MM.1S (cell line): ENCODE measurements around the gene BTBD18.

ENCODE experiments used
- DNase-seq: peaks from one replicate; pipeline ENCODE4 v3.0.0-alpha.2; 2015
- H2AFZ ChIP-seq: fragments of 300-600 bp; sonication (generic); 2 replicates; pipeline ENCODE4 v1.6.0; 2016; ENCODE audit warnings: antibody characterized with exemption, low read length
- H3F3A ChIP-seq: fragments of 300-600 bp; sonication (generic); 2 replicates; pipeline ENCODE4 v1.6.1; 2016; ENCODE audit warnings: mild to moderate bottlenecking, antibody characterized with exemption, low read length, moderate library complexity, mixed read lengths; ENCODE audit not compliant: insufficient read depth
- H3K27ac ChIP-seq: fragments of 300-600 bp; sonication (generic); 2 replicates; pipeline ENCODE4 v1.5.1; 2016; ENCODE audit warnings: mild to moderate bottlenecking, low read length
- H3K27me3 ChIP-seq: fragments of 300-600 bp; sonication (generic); replicated peaks from 2 replicates; pipeline ENCODE4 v1.6.0; 2016; ENCODE audit warnings: low read length; ENCODE audit not compliant: insufficient read depth
- H3K36me3 ChIP-seq: fragments of 300-600 bp; sonication (generic); replicated peaks from 2 replicates; pipeline ENCODE4 v1.6.1; 2016; ENCODE audit warnings: mild to moderate bottlenecking, low read length, mixed read lengths; ENCODE audit not compliant: insufficient read depth
- H3K4me1 ChIP-seq: fragments of 300-600 bp; sonication (generic); 2 replicates; pipeline ENCODE4 v1.6.1; 2016; ENCODE audit warnings: low read length, mixed read lengths
- H3K4me2 ChIP-seq: fragments of 300-600 bp; sonication (generic); 2 replicates; pipeline ENCODE4 v1.6.0; 2016; ENCODE audit warnings: low read depth, low read length
- H3K4me3 ChIP-seq: fragments of 300-600 bp; sonication (generic); 2 replicates; pipeline ENCODE4 v1.5.1; 2016; ENCODE audit warnings: low read length, mixed read lengths
- H3K79me2 ChIP-seq: fragments of 300-600 bp; sonication (generic); 2 replicates; pipeline ENCODE4 v1.6.1; 2016; ENCODE audit warnings: mixed run types, low read length, mixed read lengths
- H3K9ac ChIP-seq: fragments of 300-600 bp; sonication (generic); 2 replicates; pipeline ENCODE4 v1.6.1; 2016; ENCODE audit warnings: low read length, mixed read lengths
- H3K9me2 ChIP-seq: fragments of 300-600 bp; sonication (generic); replicated peaks from 2 replicates; pipeline ENCODE4 v1.6.1; 2016; ENCODE audit warnings: mild to moderate bottlenecking, low read length, mixed read lengths; ENCODE audit not compliant: insufficient read depth
- H3K9me3 ChIP-seq: fragments of 300-600 bp; sonication (generic); replicated peaks from 2 replicates; pipeline ENCODE4 v1.6.1; 2016; ENCODE audit warnings: mild to moderate bottlenecking, low read length, mixed read lengths; ENCODE audit not compliant: insufficient read depth
- H4K20me1 ChIP-seq: fragments of 300-600 bp; sonication (generic); 2 replicates; pipeline ENCODE4 v1.6.1; 2016; ENCODE audit warnings: mild to moderate bottlenecking, low read length, moderate library complexity, mixed read lengths; ENCODE audit not compliant: insufficient read depth
- CTCF ChIP-seq: fragments of 300-600 bp; sonication (generic); IDR thresholded peaks from 2 replicates; pipeline ENCODE4 v1.5.1; 2016; ENCODE audit warnings: antibody characterized with exemption, low read length, mixed read lengths
- EZH2 ChIP-seq: fragments of 300-600 bp; sonication (generic); optimal IDR thresholded peaks from 2 replicates; pipeline ENCODE3; 2017; ENCODE audit warnings: low read depth, mild to moderate bottlenecking, antibody characterized with exemption, low read length, mixed read lengths
- EZH2phosphoT487 ChIP-seq: fragments of 300-600 bp; sonication (generic); IDR thresholded peaks from 2 replicates; pipeline ENCODE4 v1.6.1; 2018; ENCODE audit warnings: antibody characterized with exemption, low read length

The BTBD18 gene

DNA sequence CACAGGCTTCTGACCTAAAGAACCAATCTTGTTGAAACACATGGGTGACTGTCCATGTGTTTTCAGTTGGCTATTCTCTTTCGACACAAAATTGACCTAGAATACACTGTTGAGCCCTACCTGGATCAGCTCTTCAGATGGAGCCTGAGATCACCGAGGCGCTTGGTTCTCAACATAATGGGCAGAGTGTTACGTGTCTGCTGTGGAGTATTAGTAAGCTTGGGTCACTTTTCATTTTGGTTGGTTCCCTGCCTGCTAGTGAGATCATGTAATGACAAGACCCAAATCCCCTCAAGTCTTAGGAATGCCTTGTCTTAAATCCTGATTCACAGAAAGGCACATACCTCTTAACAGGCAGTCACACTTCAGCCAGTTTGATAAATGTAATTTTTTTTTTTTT lies 48.3 kb downstream of the BTBD18 start:
- no peak overlapping the region for H3K9ac ChIP-seq
- H3K36me3 ChIP-seq, result peaks cover 5% of the 10 kb centered on the region; the same call in 1 of the 2 replicates
- no peak overlapping the region for H2AFZ ChIP-seq

DNA sequence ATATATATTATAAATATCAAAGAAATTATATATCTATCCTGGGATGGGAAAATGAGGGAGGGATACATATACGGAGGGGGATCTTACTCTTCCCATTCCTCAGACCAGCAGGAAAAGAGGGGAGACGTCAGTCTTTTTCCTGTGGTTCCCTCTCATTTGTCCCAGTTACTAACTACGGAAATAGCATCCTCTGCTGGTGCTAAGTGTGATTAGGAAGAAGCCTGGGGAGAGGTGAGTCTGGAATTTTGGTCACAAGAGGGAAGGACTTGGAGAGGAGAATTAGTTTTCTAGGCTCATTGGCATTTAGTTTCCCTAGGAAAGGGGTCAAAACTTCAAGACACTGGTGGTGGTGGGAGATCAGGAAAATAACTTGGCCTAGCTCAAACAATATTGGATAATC lies 51.2 kb downstream of the BTBD18 start:
- TF ChIP-seq CTCF (no peak), EZH2 (no peak), EZH2phosphoT487 (no peak)
- no peak overlapping the region for H3K9ac ChIP-seq
- no peak overlapping the region for H3K27ac ChIP-seq
- H3K4me1 ChIP-seq, result no peaks in the 10 kb centered on the region
- H3F3A ChIP-seq, result no peaks in the 10 kb centered on the region
- no peak overlapping the region for H2AFZ ChIP-seq
- no peak overlapping the region for H3K4me3 ChIP-seq
- no peak for DNase-seq
- H3K4me2 ChIP-seq, result no peak overlapping the region
- H3K36me3 ChIP-seq, result peaks cover 5% of the 10 kb centered on the region; the same call in 1 of the 2 replicates
- no peaks in the 10 kb centered on the region for H3K9me3 ChIP-seq
- H3K9me2 ChIP-seq, result no peaks in the 10 kb centered on the region
- no peaks in the 10 kb centered on the region for H4K20me1 ChIP-seq
- no peaks in the 10 kb centered on the region for H3K79me2 ChIP-seq
- H3K27me3 ChIP-seq, result no peaks in the 10 kb centered on the region

More for the DNA sequence above, 48.3 kb downstream of the BTBD18 start:
- Histone ChIP-seq H3K4me2 (no peak overlapping the region), H3F3A (no peaks in the 10 kb centered on the region), H3K9me2 (no peaks in the 10 kb centered on the region), H3K27me3 (no peaks in the 10 kb centered on the region), H3K4me1 (no peaks in the 10 kb centered on the region), H3K9me3 (no peaks in the 10 kb centered on the region), H3K4me3 (no peak overlapping the region), H4K20me1 (no peaks in the 10 kb centered on the region), H3K79me2 (peaks cover 13% of the 10 kb centered on the region), H3K27ac (no peak overlapping the region)
- TF ChIP-seq EZH2phosphoT487 (no peak), CTCF (no peak), EZH2 (no peak)
- DNase-seq, result no peak

GRCh38 chr11:57699813-57700212 lies 51.8 kb downstream of the BTBD18 start:
- Histone ChIP-seq H3K9me3 (no peaks in the 10 kb centered on the region), H3F3A (no peaks in the 10 kb centered on the region), H2AFZ (no peak overlapping the region), H3K4me3 (no peak overlapping the region), H3K36me3 (peaks cover 5% of the 10 kb centered on the region; the same call in 1 of the 2 replicates), H3K9ac (no peak overlapping the region), H3K27me3 (no peaks in the 10 kb centered on the region), H3K9me2 (no peaks in the 10 kb centered on the region), H3K4me2 (no peak overlapping the region), H3K4me1 (no peaks in the 10 kb centered on the region), H3K79me2 (no peaks in the 10 kb centered on the region), H3K27ac (no peak overlapping the region), H4K20me1 (no peaks in the 10 kb centered on the region)
- TF ChIP-seq EZH2 (no peak), CTCF (no peak), EZH2phosphoT487 (no peak)
- no peak for DNase-seq
